GM19238 (cell line): ENCODE data around the gene GHRH.

Experiments
- DNase-seq: peaks from one replicate; pipeline ENCODE4 v3.0.0; 2011; ENCODE audit warnings: low spot score; ENCODE audit not compliant: insufficient read length

Gene GHRH

GRCh38 chr20:37291724-37292126, 30.1 kb upstream of the GHRH start:
- DNase-seq: no peak

GRCh38 chr20:37290158-37290810, 28.7 kb upstream of the GHRH start:
- no peak for DNase-seq

GRCh38 chr20:37288091-37288490, 26.5 kb upstream of the GHRH start:
- DNase-seq: no peak

GRCh38 chr20:37285664-37286374, 24.2 kb upstream of the GHRH start:
- DNase-seq: no peak

- DNase-seq: no peak
These were observed 23.1 kb upstream of the GHRH start for GRCh38 chr20:37284691-37285161.

GRCh38 chr20:37283530-37284195, 22.0 kb upstream of the GHRH start:
- DNase-seq: no peak

GRCh38 chr20:37282556-37282955, 20.9 kb upstream of the GHRH start:
- DNase-seq: no peak

GRCh38 chr20:37280403-37280802, 18.8 kb upstream of the GHRH start:
- no peak for DNase-seq

GRCh38 chr20:37279820-37280219, 18.2 kb upstream of the GHRH start:
- DNase-seq: no peak

- no peak for DNase-seq
These were observed 17.5 kb upstream of the GHRH start for GRCh38 chr20:37278966-37279590.

GRCh38 chr20:37277253-37277593, 15.6 kb upstream of the GHRH start:
- DNase-seq: no peak

GRCh38 chr20:37276494-37277252, 15.1 kb upstream of the GHRH start:
- DNase-seq: peak; percentile 58

GRCh38 chr20:37274851-37275524, 13.4 kb upstream of the GHRH start:
- no peak for DNase-seq

- DNase-seq: no peak
These were observed 12.4 kb upstream of the GHRH start for GRCh38 chr20:37273988-37274387.

- DNase-seq: no peak
These were observed 9.8 kb upstream of the GHRH start for GRCh38 chr20:37271421-37271768.

- no peak for DNase-seq
These were observed 9.2 kb upstream of the GHRH start for GRCh38 chr20:37270576-37271420.

GRCh38 chr20:37267667-37268313, 6.2 kb upstream of the GHRH start:
- DNase-seq: no peak

GRCh38 chr20:37266940-37267666, 5.5 kb upstream of the GHRH start:
- no peak for DNase-seq

- DNase-seq: no peak
These were observed 3.5 kb upstream of the GHRH start for GRCh38 chr20:37265152-37265551.
